ENCODE measurements around the gene MRPL58. TPM values are rescaled to one million over a fixed set of nuclear protein-coding genes. Genes with fewer than 3 reads are reported as not detected.

The MRPL58 gene
- polyA plus RNA-seq, 1 experiment = 53.7 TPM

- ChIA-PET POLR2A (interaction anchor here (5.2 kb wide), 1 partner anchor 20 kb away, joined by 30 read pairs; the partner anchor contains the start of gene MRPL58), CTCF (interaction anchor here (0.7 to 2.4 kb wide), 4 partner anchors 19 to 74 kb away, joined by 3 to 15 read pairs (median 6); partner anchors contain the start of gene MRPL58)
- no peak for TF ChIP-seq CTCF (IDR thresholded peaks at IDR 0.05; ENCODE audit: low read depth, low read length)
- H3K4me3 ChIP-seq (ENCODE audit: low read depth, low read length) = peak overlapping the region; percentile 71
- DNase-seq (ENCODE audit: low read depth, low spot score) = no peak
- H3K27ac ChIP-seq (ENCODE audit: low read depth, low read length) = no peak overlapping the region
- peaks cover 24% of the 10 kb centered on the region for H3K9me3 ChIP-seq (ENCODE audit: control insufficient read depth, insufficient read depth, low read length)
- no peaks in the 10 kb centered on the region for H3K27me3 ChIP-seq (ENCODE audit: control insufficient read depth, insufficient read depth, low read length)
These were observed 19.7 kb downstream of the MRPL58 start for GRCh38 chr17:75031972-75032719.

- no peak overlapping the region for H3K27ac ChIP-seq (ENCODE audit: low read depth, low read length)
- H3K4me3 ChIP-seq (ENCODE audit: low read depth, low read length) = peak overlapping the region; percentile 71
- TF ChIP-seq CTCF (IDR thresholded peaks at IDR 0.05; ENCODE audit: low read depth, low read length) = no peak
- ChIA-PET CTCF (interaction anchor here (0.7 to 2.4 kb wide), 3 partner anchors 44 to 75 kb away, joined by 3 to 15 read pairs (median 6); no protein-coding TSS in a partner anchor), POLR2A (interaction anchor here (5.2 kb wide), 1 partner anchor 20 kb away, joined by 30 read pairs; the partner anchor contains the start of gene MRPL58)
- DNase-seq (ENCODE audit: low read depth, low spot score) = no peak
- H3K9me3 ChIP-seq (ENCODE audit: control insufficient read depth, insufficient read depth, low read length) = peaks cover 24% of the 10 kb centered on the region
- H3K27me3 ChIP-seq (ENCODE audit: control insufficient read depth, insufficient read depth, low read length) = no peaks in the 10 kb centered on the region
These were observed 20.3 kb downstream of the MRPL58 start for GRCh38 chr17:75032720-75033280.

GRCh38 chr17:75033346-75034235, 21.1 kb downstream of the MRPL58 start:
- CTCF ChIA-PET = interaction anchor here (1.1 to 2.6 kb wide), 4 partner anchors 21 to 75 kb away, joined by 3 to 15 read pairs (median 6); partner anchors contain the start of gene MRPL58

More at GRCh38 chr17:75033346-75034235, 21.1 kb downstream of the MRPL58 start:
- Histone ChIP-seq H3K9me3 (ENCODE audit: control insufficient read depth, insufficient read depth, low read length) (peaks cover 24% of the 10 kb centered on the region), H3K4me3 (ENCODE audit: low read depth, low read length) (peak overlapping the region; percentile 71), H3K27ac (ENCODE audit: low read depth, low read length) (peak overlapping the region; percentile 99), H3K27me3 (ENCODE audit: control insufficient read depth, insufficient read depth, low read length) (no peaks in the 10 kb centered on the region)
- DNase-seq (ENCODE audit: low read depth, low spot score) = peak; percentile 76
- TF ChIP-seq CTCF (IDR thresholded peaks at IDR 0.05; ENCODE audit: low read depth, low read length) = peak; percentile 19; the same call in 1 of the 2 replicates
- POLR2A ChIA-PET = interaction anchor here (5.2 kb wide), 1 partner anchor 21 kb away, joined by 30 read pairs; the partner anchor contains the start of gene MRPL58

All from AG04450 (cell line).